CD14-positive monocyte (primary cell): ENCODE results near the gene PNMA8B. TPM values are rescaled to one million over a fixed set of nuclear protein-coding genes. Genes with fewer than 3 reads are reported as not detected.

Experiments
- DNase-seq, 3 donors: peaks; one replicate each; pipeline ENCODE4 v3.0.0-alpha.2; 2011 to 2022
- H2AFZ ChIP-seq: 2 replicates; pipeline ENCODE4 v1.6.0; 2012; ENCODE audit warnings: mild to moderate bottlenecking, low read depth, low read length, inconsistent platforms; ENCODE audit not compliant: insufficient read depth, poor library complexity, severe bottlenecking
- H3K27ac ChIP-seq, 2 donors: 1 replicate in 1 of 2; 2 replicates in 1 of 2; pipeline ENCODE4 v1.5.1; 2012 to 2013; ENCODE audit warnings: low read length in 2 of 2, control low read depth in 1 of 2, inconsistent platforms in 1 of 2, low read depth in 1 of 2, mild to moderate bottlenecking in 1 of 2
- H3K27me3 ChIP-seq, 2 donors: one replicate each; pipeline versions ENCODE4 v1.6.0 to v1.6.1; 2011 to 2013; ENCODE audit warnings: low read length in 2 of 2; ENCODE audit not compliant: control insufficient read depth in 2 of 2, insufficient read depth in 2 of 2
- H3K36me3 ChIP-seq, 2 donors: replicated peaks in 1 of 2; 1 replicate in 1 of 2; 2 replicates in 1 of 2; pipeline versions ENCODE4 v1.5.1 to v1.6.1; 2012 to 2013; ENCODE audit warnings: low read length in 2 of 2, control low read depth in 1 of 2, inconsistent platforms in 1 of 2, mild to moderate bottlenecking in 1 of 2; ENCODE audit not compliant: insufficient read depth in 2 of 2, control insufficient read depth in 1 of 2
- H3K4me1 ChIP-seq, 2 donors: 1 replicate in 1 of 2; 2 replicates in 1 of 2; pipeline versions ENCODE4 v1.5.1 to v1.6.1; 2012 to 2013; ENCODE audit warnings: low read length in 2 of 2, control low read depth in 1 of 2, inconsistent platforms in 1 of 2, mild to moderate bottlenecking in 1 of 2, moderate library complexity in 1 of 2; ENCODE audit not compliant: insufficient read depth in 2 of 2, control insufficient read depth in 1 of 2
- H3K4me2 ChIP-seq: replicated peaks from 2 replicates; pipeline ENCODE3; 2012; ENCODE audit warnings: low read length, moderate library complexity, mild to moderate bottlenecking; ENCODE audit not compliant: poor library complexity, severe bottlenecking; ENCODE audit errors: extremely low read depth
- H3K4me3 ChIP-seq, 3 experiments: fragments of 200-600 bp in 1 of 3; sonication (generic) in 1 of 3; replicated peaks in 1 of 3; 1 replicate in 2 of 3; 2 replicates in 1 of 3; pipeline ENCODE4 v1.5.1; 2011 to 2013; ENCODE audit warnings: low read length in 3 of 3, mild to moderate bottlenecking in 3 of 3, control low read depth in 2 of 3, low read depth in 2 of 3, inconsistent platforms in 1 of 3, moderate library complexity in 1 of 3
- H3K79me2 ChIP-seq: 2 replicates; pipeline ENCODE4 v1.6.0; 2012; ENCODE audit warnings: mild to moderate bottlenecking, control low read depth, inconsistent platforms, low read length, moderate library complexity; ENCODE audit not compliant: insufficient read depth
- H3K9ac ChIP-seq: 2 replicates; pipeline ENCODE4 v1.6.0; 2017; ENCODE audit warnings: low read length, mild to moderate bottlenecking; ENCODE audit not compliant: insufficient read depth, poor library complexity, severe bottlenecking
- H3K9me3 ChIP-seq, 2 donors: replicated peaks in 1 of 2; 1 replicate in 1 of 2; 2 replicates in 1 of 2; pipeline versions ENCODE4 v1.5.1 to v1.6.1; 2012 to 2013; ENCODE audit warnings: low read length in 2 of 2, control low read depth in 1 of 2; ENCODE audit not compliant: control insufficient read depth in 1 of 2, insufficient read depth in 1 of 2
- H4K20me1 ChIP-seq: 2 replicates; pipeline ENCODE4 v1.6.0; 2012; ENCODE audit warnings: mild to moderate bottlenecking, low read length, control low read depth, moderate library complexity; ENCODE audit not compliant: insufficient read depth
- H3K27ac Mint-ChIP-seq, 7 donors: one replicate each; pipeline ENCODE4 v1.8.0; 2020; ENCODE audit warnings: mild to moderate bottlenecking in 7 of 7, mixed read lengths in 7 of 7, moderate library complexity in 6 of 7, inconsistent platforms in 2 of 7
- H3K27me3 Mint-ChIP-seq, 3 donors: one replicate each; pipeline ENCODE4 v1.8.0; 2021 to 2022; ENCODE audit warnings: low read depth in 3 of 3, mild to moderate bottlenecking in 3 of 3, mixed read lengths in 3 of 3, moderate library complexity in 3 of 3, inconsistent platforms in 1 of 3
- H3K36me3 Mint-ChIP-seq, 2 donors: one replicate each; pipeline ENCODE4 v1.8.0; 2020; ENCODE audit warnings: mixed read lengths in 2 of 2, inconsistent platforms in 1 of 2, mild to moderate bottlenecking in 1 of 2
- H3K4me1 Mint-ChIP-seq: one replicate; pipeline ENCODE4 v1.8.0; 2020; ENCODE audit warnings: mild to moderate bottlenecking, mixed read lengths
- H3K4me3 Mint-ChIP-seq, 2 donors: one replicate each; pipeline ENCODE4 v1.8.0; 2020; ENCODE audit warnings: mild to moderate bottlenecking in 2 of 2, mixed read lengths in 2 of 2, moderate library complexity in 1 of 2
- H3K9me3 Mint-ChIP-seq, 7 donors: one replicate each; pipeline ENCODE4 v1.8.0; 2020 to 2022; ENCODE audit warnings: mixed read lengths in 7 of 7, mild to moderate bottlenecking in 6 of 7, moderate library complexity in 6 of 7, inconsistent platforms in 2 of 7
- CTCF ChIP-seq: fragments of 200-600 bp; IDR thresholded peaks from one replicate; pipeline ENCODE4 v1.8.0; 2022; ENCODE audit warnings: antibody characterized with exemption, mild to moderate bottlenecking
- WGBS: methylation state at CpG from one replicate; pipeline ENCODE4 v1.1.5; 2013; ENCODE audit warnings: missing lambda C conversion rate; ENCODE audit not compliant: insufficient coverage; 5-methylcytosine and 5-hydroxymethylcytosine counted together
- intact Hi-C, 2 donors: fragments of 100-400 bp; cut with micrococcal nuclease; formaldehyde crosslinking; loops; one replicate each; pipeline versions ENCODE4 v1.15.0 to v1.15.1; 2023
- polyA plus RNA-seq, 3 donors: library from polyadenylated mRNA; depleted of rRNA in 1 of 3; unstranded in 2 of 3; stranded (reverse) in 1 of 3; fragments of 300-500 nt in 2 of 3; fragments of >200 nt in 1 of 3; fragmentation: Illumina TruSeq in 2 of 3; gene quantifications; 1 replicate in 2 of 3; 2 replicates in 1 of 3; pipeline ENCODE4 v1.2.3, GENCODE V29; 2012 to 2021

The PNMA8B gene
- polyA plus RNA-seq, 3 donors = 0.07 to 0.16 TPM; not detected in 1

- Histone ChIP-seq H3K27ac (no peak overlapping the region), H3K9me3 (no peaks in the 10 kb centered on the region), H3K9ac (no peak overlapping the region), H3K36me3 (no peaks in the 10 kb centered on the region), H3K4me1 (no peaks in the 10 kb centered on the region), H3K27me3 (peaks cover 4 to 12% of the 10 kb centered on the region in 2 donors), H3K4me3 (no peak overlapping the region), H3K4me2 (no peak overlapping the region), H3K79me2 (no peaks in the 10 kb centered on the region), H2AFZ (no peak overlapping the region), H4K20me1 (no peaks in the 10 kb centered on the region)
- Mint-ChIP-seq H3K9me3 (no peaks in the 10 kb centered on the region), H3K36me3 (no peaks in the 10 kb centered on the region), H3K27me3 (peaks cover 30 to 59% (median 33%) of the 10 kb centered on the region in 3 donors), H3K4me3 (no peak overlapping the region), H3K27ac (no peak overlapping the region), H3K4me1 (no peaks in the 10 kb centered on the region)
- intact Hi-C loops = no loop called here
- no peak for TF ChIP-seq CTCF
- DNase-seq = no peak
- 67% methylated on average over 3 of the region's 5 CpGs for WGBS
These were observed 13.7 kb downstream of the PNMA8B start for GRCh38 chr19:46481947-46482346.

- Histone ChIP-seq H3K36me3 (no peaks in the 10 kb centered on the region), H3K4me1 (no peaks in the 10 kb centered on the region), H3K27ac (no peak overlapping the region), H4K20me1 (no peaks in the 10 kb centered on the region), H3K4me3 (no peak overlapping the region), H3K9ac (no peak overlapping the region), H3K27me3 (peaks cover 4 to 7% of the 10 kb centered on the region in 2 donors), H3K4me2 (no peak overlapping the region), H3K9me3 (no peaks in the 10 kb centered on the region), H2AFZ (no peak overlapping the region), H3K79me2 (no peaks in the 10 kb centered on the region)
- Mint-ChIP-seq H3K9me3 (no peaks in the 10 kb centered on the region), H3K27me3 (peaks cover 26 to 56% (median 29%) of the 10 kb centered on the region in 3 donors), H3K27ac (no peak overlapping the region), H3K36me3 (no peaks in the 10 kb centered on the region), H3K4me3 (no peak overlapping the region), H3K4me1 (no peaks in the 10 kb centered on the region)
- WGBS = 74% methylated on average over 7 of the region's 16 CpGs
- DNase-seq = no peak
- intact Hi-C loops = no loop called here
- no peak for TF ChIP-seq CTCF
These were observed 14.3 kb downstream of the PNMA8B start for GRCh38 chr19:46481223-46481848.
